ELR (cell line): ENCODE measurements around the gene USP43.

Experiments
- DNase-seq: peaks from one replicate; pipeline ENCODE4 v3.0.0-alpha.2; 2015; ENCODE audit warnings: low read depth

Gene USP43

DNA sequence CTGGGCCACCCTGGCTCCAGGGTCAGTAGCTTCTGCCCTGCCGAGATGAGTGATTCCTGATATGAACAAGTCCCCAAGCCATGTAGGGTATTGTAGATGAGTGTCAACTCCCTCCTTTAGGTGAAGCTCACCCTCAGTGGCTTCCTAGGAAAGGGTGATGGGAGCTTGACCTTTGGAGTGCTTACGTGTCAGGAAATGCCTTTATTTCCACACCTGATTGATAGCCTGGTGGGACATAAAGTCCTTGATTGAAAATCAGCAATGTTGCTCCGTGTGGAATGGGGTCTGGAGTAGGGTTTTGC lies 58.4 kb downstream of the USP43 start:
- DNase-seq = no peak

DNA sequence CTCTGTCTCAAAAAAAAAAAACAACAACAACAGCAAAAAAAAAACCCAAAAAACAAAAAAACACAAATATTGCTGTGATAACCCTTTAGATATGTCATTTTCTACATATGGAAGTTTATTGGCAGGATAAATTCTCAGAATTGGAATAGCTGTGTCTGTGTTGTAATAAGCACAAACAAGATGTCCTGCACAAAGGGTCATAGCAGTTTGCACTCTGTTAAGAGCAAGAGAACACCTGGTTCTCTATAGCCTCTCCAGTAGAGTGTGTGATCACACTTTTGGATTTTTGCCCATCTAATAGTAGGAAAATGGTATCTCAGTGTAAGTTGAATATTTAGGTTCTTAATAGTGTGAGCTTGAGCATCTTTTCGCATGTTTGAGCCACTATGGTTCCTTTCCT lies 60.4 kb downstream of the USP43 start:
- no peak for DNase-seq

DNA sequence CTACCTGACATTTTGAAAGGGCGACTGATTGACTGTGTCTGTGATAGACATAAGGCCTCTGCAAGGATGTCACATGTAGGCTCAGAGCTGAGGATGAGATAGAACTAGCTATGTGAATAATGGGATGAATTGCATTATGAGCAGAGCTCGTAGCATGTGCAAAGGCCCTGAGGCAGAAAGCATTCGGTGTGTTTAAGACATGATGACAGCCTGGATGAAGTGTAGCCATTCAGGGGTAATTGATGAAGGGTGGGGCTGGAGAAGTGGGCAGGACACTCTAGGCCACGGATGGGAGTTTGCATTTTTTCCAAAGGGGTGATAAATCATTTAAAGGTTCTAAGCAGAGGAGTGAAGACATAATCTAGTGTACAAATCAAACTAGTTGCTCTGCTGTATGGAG lies 62.6 kb downstream of the USP43 start:
- no peak for DNase-seq

DNA sequence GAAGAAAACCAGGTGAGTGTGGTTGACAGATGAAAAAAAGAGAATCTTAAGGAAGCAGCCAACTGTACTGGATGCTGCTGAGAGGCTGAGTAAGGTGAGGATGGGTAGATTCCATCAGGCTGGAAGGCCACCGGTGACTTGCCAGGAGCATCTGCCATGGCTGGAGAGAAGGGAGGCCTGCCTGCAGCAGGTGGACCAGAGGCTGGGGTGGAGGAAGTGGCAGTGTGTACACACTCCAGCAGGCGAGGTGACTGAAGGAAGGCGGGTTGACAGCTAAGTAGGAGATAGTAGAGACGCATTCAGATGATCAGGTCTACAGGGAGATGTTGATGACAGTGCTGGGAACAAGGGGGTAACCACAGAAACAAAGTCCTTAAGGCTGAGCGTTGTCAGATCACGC lies 69.5 kb downstream of the USP43 start:
- DNase-seq = no peak

DNA sequence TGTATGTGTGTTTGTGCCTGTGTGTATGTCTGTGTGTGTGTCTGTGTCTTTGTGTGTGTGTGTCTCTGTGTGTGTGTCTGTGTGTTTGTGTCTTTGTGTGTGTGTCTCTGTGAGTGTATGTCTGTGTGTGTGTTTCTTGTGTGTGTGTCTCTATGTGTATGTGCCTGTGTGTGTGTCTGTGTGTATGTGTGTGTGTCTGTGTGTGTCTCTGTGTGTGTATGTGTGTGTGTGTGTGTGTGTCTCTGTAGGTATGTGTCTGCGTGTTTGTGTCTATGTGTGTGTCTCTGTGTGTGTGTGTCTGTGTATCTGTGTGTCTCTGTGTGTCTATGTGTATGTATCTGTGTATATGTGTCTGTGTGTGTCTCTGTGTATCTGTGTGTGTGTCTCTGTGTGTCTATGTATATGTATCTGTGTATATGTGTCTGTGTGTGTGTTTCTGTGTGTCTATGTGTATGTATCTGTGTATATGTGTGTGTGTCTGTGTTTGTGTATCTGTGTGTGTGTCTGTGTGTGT lies 70.2 kb downstream of the USP43 start:
- DNase-seq = no peak

DNA sequence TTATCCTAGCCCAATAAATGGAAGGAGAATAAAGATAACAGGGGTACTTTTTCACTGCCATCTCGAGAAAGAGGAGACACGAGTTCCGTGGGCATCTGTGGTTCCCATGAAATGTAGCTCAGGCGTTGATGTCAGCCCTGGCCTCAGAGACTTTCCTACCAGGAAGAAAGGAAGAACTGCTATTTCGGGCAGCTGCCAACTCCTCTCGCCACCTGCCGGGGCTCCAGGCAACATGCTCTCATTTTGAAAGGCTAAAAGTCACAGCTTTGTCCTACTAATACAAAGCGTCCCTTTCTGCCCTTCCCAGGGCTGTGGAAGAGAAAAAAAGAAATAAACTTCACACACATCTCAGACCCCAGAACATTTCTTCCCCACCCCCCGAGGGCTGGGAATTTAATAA lies 80.3 kb downstream of the USP43 start:
- no peak for DNase-seq

DNA sequence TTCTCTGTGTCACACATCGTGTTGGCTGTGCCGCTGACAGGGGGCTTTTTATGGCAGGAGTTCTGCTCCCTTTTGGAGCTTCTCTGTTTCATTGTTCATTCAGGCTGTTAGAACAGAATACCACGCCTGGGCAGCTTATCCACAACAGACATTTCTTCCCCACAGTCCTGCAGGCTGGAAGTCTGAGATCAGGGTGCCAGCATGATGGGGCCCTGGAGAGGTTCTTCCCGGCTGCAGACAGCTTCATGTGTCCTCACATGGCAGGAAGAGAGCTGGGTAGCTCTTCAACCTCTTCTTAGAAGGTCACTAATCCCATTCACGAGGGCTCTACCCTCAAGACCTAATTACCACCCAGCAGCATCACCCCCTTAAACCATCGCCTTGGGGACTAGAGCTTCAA lies 81.0 kb downstream of the USP43 start:
- DNase-seq = no peak

DNA sequence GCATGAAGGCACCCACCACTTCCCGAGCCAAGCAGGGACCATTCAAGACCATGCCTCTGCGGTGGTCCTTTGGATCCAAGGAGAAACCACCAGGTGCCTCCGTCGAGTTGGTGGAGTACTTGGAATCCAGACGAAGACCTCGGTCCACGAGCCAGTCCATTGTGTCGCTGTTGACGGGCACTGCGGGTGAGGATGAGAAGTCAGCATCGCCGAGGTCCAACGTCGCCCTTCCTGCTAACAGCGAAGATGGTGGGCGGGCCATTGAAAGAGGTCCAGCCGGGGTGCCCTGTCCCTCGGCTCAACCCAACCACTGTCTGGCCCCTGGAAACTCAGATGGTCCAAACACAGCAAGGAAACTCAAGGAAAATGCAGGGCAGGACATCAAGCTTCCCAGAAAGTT lies 82.7 kb downstream of the USP43 start:
- DNase-seq = no peak

DNA sequence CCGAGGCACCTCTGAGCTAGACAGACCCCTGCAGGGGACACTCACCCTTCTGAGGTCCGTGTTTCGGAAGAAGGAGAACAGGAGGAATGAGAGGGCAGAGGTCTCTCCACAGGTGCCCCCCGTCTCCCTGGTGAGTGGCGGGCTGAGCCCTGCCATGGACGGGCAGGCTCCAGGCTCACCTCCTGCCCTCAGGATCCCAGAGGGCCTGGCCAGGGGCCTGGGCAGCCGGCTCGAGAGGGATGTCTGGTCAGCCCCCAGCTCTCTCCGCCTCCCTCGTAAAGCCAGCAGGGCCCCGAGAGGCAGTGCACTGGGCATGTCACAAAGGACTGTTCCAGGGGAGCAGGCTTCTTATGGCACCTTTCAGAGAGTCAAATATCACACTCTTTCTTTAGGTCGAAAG lies 83.2 kb downstream of the USP43 start:
- DNase-seq = no peak

DNA sequence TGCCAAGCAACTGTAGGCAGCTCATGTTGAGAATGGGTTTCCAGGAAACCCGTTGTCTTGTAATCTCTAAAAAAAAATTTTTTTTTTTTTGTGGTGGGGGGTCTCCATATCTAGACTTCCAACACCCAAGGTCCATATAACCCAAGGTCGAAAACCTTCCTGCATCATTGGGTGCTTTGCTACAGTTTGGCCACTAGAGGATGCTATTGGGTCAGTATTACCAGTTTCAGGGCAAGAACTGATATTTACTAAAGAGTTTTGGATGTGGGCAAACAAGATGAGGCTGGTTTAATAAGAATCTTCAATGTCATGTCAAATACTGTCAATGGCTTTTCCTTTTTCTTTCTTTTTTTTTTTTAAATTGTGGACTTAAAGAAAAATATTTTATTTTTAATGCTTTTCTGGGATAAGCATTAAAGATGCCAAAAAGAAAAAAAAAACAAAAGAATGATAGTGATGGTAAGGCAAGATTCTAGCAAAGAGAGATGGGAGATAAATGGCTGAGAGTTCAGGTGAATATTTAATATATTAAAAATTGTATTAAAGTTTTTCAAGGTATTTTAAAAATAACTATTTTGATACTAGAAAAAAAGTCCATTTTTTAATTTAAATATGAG lies 83.8 kb downstream of the USP43 start:
- DNase-seq = peak; percentile 46

DNA sequence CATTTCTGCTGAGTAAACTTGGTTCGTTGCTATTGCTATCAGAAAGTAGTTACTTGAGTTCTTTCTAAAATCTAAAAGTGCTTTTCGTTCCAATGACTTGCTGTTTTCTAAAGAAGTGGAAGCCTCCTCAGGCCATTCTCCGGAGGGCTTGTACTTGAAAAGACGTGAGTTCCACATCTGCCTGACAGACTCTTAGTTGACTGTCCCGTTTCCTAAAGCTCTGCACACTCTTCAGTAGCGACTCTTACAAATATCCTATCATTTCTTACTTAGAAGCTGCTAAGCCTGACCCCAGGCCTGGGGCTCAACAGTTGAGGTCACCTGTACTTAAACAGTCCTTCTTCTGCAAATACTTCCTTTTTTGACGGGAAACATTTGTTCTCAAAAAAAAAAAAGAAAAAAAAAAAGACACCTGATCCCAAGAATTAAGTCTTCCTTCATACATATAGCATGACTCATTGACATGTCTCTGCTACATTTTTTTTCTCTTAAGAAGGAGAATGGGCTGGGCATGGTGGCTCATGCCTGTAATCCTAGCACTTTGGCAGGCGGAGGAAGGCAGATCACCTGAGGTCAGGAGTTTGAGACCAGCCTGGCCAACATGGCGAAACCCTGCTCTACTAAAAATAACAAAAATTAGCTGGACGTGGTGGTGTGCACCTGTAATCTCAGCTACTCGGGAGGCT lies 84.6 kb downstream of the USP43 start:
- peak; percentile 39 for DNase-seq

DNA sequence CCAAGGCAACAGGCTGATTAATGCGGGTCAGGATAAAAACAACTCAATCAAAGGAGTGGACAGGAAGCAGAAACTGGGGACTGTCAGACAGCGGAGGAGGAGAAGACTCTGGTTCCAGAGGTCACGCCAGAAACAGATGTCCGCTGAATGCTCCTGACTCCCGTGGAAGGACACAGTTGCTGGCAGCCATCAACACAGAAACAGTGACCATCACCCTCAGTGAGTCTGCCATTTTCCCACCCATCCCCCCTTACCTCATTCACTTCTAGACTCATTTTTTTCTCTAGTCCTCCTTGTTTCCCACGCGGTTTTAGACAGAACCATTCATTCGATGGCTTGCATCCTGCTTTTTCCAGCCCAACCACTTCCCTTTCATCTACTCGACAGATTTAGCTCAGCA lies 105.2 kb downstream of the USP43 start:
- no peak for DNase-seq

DNA sequence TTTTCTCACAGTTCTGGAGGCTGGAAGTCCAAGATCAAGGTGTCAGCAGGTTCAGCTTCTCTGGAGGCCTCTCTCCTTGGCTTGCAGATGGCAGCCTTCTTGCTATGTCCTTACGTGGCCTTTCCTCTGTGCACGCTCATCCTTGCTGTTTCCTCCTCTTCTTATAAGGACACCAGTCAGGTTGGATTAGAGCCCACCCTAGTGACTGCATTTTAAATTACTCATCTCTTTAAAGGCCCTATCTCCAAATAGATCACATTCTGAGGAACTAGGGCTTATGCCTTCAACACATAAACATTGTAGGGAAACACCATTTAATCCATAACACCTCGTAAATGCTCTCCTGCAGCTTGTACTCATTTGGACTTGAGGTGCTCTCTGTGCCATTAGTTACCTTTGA lies 109.8 kb downstream of the USP43 start:
- DNase-seq = peak; percentile 17

DNA sequence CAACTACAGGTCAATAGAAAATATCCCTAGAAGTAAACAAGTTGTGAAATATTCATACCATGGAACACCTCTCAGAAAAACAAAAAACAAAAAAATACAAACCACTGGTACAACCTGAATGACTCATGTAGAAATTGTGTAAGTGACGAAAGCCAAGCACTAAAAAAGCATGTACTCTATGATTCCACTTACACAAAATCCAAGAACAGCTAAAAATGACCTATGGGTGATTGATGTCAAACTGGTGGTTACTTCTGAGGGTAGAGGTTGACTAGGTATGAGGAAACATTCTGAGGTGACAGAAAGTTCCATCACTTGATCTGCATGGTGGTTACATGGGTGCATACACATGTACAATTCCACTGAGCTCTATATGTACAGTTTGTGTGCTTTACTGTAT lies 114.9 kb downstream of the USP43 start:
- DNase-seq = no peak

DNA sequence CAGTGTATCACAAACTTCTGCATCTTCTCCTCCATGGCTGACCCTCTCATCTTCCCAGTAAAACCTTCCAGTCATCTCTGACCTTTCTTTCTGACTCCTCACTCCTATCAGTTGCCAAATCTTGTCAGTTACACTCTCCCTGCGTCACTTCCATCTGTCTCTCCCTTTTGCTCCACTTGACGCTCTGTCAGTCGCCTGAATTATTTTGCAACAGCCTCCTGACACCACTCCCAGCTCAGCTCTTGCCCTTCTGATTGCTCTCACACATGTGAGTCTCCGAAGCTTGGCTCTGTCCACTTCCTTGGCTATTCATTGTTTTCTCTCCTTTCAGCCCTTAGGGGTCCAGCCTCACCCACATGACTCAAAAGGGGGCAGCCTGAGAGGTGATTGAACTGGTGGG lies 118.3 kb downstream of the USP43 start:
- no peak for DNase-seq

DNA sequence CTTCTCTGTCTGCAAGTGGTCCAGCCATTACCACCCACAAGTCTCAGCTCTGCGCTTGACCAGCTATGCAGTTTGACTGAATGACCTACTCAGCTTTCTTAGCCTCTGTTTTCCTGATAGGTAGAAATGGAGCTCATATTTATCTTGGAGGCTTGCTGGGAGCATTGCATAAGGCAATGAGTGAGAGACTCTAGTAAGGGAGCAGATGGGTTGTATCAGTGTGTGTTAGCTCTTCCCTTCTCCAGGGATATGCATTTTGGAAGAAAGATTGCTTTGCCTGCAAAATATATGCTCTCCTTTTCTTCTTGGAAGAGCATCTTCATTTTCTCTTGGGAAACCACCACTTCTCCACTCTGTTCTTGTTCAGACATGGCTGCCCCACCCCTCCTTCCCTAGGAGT lies 120.0 kb downstream of the USP43 start:
- no peak for DNase-seq

DNA sequence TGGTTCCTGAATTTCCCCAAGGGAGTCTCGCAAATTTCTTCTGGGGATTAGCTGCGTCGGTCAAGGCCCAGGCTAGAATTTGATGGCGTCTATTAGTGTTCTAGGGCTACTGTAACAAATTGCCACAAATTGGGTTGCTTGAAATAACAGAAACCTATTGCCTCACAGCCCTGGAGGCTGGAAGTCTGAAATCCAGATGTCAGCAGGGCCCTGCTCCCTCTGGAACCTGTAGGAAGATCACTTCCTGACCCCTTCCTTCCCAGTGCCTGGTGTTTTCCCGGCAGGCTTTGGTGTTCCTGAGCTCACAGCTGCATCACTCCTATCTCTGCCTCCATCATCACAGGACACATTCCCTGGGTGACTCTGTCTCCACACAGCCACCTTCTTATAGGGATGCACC lies 121.7 kb downstream of the USP43 start:
- no peak for DNase-seq

DNA sequence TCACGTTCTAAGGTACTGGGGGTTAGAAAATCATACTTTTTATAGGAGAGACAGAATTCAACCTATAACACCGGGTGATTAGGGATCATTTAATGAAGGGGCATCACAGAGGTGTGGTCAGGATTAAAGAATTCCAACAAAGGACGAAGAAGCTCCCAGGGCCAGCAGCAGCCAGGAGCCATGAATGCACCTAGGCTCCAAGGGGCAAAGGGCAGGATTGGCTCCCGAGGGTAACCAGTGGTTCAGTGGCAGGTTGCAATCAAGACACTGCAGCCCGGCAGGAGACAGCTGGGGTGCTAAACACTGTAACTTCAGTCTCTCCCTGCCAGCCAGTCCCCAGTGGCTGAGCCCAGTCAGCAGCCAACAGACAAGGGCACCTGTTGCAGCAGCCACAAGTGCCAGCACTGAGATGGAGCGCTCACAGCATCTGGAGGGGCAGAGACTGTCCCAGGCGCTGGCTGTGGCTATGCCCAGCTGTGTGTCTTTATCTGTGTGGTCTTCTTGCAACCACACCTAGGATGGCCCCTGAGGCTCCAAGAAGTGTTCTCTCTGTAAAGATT lies 122.2 kb downstream of the USP43 start:
- DNase-seq = no peak

DNA sequence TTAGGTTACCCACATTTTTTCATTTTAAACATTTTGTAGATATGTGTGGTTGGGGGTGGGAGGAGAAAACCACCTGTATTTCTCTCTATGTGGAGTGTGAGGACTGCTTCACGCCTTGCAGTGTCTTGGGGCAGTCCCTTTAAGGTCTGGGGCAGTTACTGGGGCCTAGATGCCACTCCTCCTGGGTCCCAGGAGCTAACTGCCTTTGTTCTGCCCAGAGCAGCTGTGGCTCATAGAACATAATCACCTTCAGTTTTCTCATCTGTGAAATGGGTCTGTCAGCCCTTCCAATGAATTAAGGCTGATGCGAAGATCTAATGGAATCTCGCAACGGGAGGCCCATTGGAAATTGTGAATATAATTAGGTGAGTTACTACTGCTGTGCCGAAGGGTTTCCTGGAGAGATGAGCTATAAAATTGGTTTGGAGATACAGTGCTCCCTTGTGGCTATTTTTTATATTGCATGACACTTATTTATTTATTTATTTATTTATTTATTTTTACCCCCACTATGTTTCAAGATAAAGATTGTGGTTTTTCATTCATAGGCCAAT lies 123.1 kb downstream of the USP43 start:
- peak; percentile 44 for DNase-seq

DNA sequence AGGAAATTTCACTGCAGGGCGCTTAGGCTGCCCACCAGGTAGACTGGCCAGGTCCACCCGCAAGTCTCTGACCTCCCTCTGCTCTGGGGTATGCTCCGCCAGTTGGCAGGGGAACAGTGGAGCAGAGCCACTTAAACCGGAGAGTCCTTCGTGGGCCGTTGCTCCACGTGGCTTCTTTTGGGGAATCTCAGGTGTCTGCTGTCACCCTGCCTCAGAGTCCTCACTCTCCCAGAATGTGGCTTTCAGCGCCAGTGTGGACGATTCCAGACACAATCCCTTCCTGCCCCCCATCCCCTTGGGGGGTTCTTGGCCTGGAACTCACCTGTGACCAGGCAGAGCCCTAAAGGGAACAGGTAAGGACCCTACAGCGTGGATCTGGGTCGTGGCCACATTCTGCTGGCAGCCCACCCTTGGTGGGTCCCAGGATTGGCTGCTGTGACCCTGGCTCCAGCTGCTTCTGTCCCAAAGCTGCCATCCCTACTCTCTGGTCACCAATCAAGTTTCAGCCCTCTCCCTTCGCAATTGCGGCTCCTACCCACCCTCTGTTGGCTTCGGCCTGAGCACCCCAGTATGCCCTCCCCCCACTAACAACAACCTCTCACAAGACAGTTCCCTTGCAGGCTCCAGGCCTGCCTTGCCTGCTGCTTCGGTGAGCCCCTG lies 123.8 kb downstream of the USP43 start:
- no peak for DNase-seq

DNA sequence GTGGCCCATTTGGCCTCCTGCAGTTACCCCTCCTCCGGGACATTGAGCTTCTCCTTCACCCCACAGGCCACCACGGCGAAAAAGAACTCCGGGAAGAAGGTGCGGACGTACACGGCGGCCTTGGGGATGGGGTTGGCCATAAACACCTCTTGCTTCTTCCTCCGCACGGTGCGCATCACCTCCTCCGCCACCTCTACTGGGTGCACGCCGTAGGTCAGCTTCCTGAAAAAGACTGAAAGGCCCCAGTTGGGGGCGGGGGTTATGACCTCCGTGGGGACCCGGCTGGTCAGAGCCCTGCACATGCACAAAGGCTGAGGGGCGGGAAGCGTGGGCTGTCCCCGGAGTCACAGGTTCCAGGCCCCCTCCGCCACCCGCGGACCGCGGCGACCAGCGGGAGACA lies 126.1 kb downstream of the USP43 start:
- DNase-seq = no peak

DNA sequence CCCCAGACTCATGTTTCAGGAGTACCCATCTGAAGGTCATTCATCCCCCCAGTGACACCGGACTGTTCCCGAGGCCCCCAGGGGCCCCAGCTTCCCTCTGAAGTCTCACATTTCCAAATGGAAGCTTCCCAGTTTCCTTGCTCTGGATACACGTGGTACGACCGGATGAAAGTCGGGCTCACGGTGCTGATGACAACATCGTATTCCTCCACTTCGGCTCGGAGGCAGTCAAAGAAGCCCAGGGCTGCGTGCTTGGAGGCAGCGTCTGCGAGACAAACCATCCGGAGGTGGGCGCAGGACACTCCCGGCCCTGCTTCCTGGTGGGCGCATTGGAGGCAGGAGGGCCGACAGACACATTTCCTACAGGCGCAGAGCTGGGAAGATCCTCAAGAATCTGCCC lies 127.3 kb downstream of the USP43 start:
- DNase-seq = no peak

DNA sequence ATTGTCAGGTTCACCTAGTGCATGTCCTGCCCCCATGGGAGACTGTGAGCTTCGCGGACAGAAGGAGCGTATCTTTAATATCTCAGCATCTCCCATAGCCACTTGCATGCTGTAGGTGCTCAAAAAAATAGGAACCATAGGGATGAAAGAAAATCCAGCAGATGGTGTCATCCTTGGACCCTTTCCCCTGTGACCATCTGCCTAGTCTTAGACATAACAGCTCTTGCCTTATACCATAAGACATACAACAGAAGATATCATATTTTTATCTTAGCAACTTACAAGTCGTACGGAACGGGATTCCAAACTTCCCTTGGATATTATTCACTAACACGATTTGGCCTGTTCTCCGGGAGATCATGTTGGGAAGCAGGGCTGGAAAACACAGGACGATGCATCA lies 131.6 kb downstream of the USP43 start:
- no peak for DNase-seq
